ENCODE measurements around the gene EZH1.
"Not testable (repeated sequence)": the region's sequence is repeated elsewhere in the genome, so short reads cannot be mapped to it uniquely, and the experiment has no call there.

The EZH1 gene

GRCh38 chr17:42680331-42680808 lies 64.5 kb downstream of the EZH1 start:
- no peak for DNase-seq

- no peak for DNase-seq
Observed at GRCh38 chr17:42679492-42680330, 65.1 kb downstream of the EZH1 start.

DNA sequence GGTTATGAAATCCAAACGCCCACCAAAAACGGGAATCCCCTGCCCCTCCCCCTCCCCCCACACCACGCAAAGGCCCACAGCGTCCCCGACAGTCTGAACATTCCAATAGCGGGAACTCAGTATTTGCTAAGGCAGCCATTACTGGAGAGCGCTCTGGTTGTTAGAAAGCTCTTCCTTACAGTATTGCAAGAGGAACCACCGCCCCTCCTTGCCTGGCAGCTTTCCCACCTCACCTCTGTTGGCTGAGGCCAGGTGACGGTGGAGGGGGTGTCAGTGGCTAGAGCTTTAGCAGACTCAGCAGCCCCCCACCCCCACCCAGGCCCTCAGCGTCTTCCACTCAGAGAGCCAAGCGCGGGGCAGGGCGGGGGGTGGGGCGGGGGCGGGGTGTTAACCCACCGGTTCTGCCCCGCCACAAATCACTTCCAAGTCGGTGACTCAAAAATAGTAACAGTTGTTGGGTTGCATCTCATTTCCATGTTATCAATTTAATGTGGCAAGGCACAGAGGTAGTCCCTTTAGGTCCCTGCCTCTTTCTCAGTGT lies 65.8 kb downstream of the EZH1 start:
- no peak for DNase-seq

DNA sequence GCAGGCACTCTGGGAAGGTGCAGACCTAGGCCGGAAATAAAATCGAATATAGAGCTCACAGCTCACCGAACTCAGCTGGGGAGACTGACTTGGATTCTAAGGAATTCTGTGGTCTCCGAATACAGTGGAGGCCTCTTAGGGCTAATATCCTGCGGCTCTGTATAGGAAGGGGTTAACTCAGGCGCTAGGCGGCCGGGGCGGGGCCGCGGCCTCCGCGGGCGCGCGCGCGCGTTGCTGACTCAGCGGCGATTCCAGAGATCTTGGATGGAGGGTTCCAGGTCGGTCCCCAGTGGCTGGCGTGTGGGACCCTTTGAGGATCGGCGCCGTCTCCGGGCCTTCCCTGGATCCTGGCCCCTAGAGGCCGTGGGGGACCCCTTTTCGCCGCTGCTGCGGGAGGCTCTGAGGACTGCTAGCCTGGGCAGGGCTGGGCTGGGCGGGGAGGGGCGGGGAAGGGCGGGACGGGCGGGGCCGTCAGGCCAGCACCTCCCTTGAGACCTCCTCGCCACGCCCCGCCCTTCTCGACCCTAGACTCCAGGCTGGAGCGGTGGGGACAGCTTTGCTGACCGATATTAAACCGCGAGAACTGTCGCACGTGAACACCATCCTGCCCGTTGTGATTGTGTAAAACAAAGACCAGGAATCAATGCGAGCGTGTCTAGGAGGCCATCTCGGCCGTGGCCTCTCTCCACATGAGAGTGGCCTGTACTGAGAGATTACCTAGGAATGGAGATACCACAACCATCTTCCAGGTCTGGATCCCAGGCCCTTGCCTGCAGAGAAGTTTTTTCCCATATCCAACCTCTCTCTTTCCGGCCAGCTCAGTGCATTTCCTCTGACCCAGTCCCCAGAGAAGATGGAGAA lies 66.7 kb downstream of the EZH1 start:
- DNase-seq: peak; percentile 83

GRCh38 chr17:42677012-42677857 lies 67.6 kb downstream of the EZH1 start:
- peak; percentile 96 for DNase-seq

GRCh38 chr17:42676424-42677011 lies 68.3 kb downstream of the EZH1 start, which contains the start of gene PLEKHH3:
Gene PLEKHH3, minus strand, starts transcription at chr17:42676994. Its CDS starts 431 bp downstream, at chr17:42676563.
- no peak for DNase-seq

- DNase-seq: no peak
Observed at GRCh38 chr17:42675965-42676423, 68.8 kb downstream of the EZH1 start.

DNA sequence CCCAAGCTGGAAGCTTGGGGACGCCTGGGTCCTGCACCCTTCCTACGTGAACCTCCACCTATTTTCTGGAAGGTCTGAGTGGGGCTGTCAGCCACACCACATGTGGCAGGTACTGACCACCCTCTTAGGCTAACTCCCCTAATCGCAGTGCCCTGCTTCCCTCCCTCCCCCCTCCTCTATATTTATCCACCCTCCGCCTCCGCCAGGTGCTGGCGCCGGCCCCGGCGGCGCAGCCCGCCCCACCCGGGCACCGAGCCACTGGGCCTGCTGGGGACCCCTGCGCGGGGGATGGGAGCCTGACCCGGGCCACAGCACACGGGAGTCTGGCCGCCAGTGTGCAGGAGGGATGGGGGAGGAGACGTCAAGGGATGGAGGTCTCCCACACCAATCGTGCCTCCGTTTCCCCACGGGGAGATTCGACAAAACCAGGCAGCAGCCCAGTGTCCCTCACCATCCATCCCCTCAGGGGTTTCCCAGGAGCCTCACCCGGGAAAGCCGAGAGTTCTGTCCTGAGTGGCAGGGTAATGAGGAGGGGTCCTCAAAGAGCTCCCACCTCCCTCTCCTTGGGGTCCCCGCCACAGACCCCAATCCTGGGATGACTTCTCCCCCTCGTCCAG lies 69.4 kb downstream of the EZH1 start:
- no peak for DNase-seq

DNA sequence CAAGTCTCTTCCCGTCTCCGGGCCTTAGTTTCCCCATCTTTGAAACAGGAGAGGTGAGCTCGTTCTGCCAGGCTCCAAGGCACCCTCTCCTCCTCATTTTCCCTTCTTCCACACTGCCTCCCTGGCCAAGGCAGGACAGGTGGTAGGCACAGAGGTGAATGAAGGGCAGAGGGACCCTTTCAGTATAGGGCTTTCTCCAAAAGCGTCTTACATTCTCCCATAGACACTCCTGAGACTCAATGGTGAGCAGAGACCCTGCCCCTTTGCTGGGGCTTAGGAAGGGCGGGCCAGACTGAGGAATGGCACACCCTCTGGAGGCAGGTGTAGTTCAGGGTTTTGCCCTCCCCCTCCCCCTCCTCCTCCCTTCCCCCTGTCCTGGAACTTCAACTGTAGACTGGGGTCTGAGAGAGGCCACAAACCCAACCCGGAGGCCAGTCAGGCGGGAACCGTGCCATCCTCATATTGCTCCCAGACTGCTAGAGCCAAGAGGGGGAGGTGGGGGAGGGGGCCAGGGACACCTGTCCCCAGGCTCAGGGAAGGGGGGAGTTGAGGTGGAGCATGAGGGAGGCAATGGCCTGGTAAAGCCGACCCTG lies 70.0 kb downstream of the EZH1 start:
- no peak for DNase-seq

DNA sequence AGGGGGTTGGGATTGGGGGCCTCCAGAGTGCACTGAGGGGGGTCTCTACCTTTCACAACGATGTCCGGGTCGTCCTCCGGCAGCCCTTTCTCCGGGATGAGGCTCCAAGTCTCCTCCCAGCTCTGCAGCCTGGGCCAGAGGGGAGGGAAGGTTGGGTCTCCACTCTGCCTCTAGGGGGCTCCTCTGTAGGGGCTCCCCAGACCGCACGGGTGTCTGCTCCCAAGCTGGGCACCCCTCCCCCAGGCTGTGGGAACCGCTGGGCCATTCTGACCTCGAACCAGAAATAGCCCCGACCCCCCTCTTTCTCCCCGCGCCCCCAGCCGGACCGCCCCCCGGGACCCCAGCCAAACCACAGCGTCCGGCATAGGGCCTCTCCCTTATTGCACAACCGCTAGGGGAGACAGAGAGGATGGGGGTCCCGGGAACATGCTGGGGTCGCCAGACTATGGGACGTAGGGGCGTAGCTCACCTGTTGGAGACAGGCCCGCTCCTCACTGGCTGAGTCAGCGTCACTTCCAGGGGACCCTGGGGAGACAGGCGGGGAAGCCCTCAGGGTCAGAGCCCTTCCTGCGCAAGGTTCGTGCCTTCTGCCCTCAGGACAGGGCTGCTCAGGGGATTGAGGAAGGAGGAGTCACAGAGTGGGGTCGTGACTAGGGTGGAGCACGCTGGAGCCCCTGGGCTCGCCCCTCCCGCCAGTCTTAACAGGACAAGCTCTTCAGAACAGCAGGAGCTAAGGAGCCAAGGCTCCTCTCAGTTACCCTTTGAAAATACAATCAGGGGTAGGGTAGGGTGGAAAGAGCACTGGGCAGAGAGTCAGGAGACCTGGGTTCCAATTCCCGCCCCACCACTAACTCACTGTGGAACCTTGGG lies 70.7 kb downstream of the EZH1 start:
- DNase-seq: no peak

DNA sequence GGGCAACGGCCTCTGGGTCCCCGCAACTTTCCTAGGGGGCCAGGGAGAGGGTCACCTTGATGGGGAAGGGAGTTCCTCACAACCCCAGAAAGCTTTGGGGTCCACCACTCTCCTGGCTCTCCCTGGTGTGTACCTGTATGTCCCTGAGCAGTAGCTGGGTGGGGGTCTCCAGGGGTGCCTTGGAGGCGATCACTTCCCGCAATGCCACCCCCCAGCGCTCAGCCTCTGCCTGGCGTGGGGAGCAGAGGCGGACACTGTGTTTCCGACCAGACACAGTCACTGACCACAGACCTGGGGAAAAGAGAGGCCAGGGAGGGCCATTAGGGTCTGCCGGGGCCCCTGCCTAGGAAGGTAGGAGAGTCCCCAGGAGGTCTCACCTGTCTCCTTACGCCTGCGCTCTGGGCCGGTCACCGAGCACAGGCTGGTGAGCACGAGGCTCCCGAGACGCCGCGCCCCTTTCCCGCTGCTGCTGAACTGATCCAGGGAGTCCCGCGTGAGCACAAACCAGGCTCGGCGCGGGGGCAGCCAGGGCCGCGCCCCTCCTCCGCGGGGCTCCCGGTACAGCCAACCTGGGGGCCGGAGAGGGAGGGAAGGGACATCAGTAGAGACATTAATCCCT lies 71.5 kb downstream of the EZH1 start:
- DNase-seq: no peak

GRCh38 chr17:42672038-42672437 lies 72.8 kb downstream of the EZH1 start:
- DNase-seq: no peak

DNA sequence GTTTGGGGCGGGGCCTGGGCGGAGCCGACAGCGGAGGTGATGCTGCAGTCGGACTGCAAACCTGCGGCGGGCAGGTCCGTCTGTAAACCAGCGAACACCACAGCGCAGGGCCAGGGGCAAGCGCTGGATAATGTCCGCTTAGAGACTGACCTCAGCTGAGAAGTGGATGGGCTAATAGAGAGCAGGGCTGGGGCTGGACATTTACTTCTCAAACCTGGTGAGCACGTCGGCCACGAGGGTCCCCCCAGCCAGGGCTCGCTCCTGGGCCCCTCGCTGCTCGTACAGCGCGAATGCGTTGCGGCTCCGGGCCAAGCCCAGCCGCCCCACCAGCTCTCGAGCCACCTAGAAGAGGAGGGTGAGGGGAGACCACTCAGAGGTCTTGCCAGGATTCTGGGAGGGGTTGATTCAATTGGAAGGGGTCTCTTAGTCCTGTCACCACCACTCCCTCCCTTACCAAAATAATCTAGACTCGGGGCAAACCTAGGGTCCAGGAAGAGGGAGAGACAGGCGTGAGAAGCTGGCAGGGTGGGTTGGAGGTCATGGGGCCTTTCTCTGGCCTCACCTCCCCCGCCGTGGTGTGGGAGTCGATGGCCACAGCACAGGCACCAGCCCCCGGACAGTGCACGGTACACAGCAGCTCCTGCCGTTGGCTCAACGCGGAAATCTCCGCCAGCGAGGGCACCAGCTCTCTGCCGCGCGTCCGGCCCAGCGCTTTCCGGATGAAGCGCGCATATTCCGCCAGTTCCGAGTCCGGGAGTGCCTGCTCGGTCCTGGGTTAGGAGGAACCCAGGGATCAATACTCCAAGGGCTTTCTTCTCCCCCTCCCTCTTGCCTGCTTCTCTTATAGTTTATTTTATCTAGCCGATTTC lies 73.8 kb downstream of the EZH1 start:
- DNase-seq: no peak

DNA sequence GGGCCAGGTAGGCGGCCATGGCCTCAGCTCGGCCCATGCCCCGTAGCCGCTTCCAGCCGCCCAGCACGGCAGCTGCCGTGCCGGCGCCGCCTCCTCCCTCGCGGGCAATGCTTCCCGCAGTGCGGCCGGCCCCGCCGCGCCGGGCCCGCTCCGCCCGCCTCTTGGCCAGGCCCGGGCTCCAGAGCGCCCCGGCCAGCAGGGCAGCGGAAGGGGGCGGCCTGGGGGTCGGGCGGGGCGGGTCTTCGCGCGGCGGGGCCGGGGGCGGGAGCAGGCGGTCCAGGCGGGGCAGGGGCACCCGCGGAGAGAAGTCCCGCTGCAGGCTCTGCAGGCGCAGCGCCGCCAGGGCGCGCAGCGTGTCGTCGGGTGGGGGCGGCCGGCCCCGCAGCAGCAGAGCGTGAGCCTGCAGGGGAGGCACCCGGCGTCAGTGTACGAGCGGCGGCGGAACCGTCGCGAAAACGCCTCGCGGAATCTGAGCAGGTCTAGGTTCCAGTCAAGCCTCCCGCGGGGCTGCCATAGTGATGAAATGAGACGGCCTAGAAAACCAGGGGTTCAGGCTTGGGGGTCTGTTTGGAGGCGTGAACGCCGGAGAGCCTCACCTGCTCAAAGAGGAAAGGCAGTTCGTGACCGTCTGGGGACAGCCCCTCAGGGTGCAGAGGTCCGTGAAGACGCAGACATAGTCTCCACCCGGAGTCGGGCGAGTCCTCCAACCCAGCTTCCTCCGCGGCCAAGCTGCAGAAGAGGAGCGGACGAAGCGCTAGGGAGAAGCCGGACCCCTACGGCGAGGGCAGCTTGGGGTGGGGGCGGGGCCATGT lies 74.7 kb downstream of the EZH1 start:
- no peak for DNase-seq

GRCh38 chr17:42669705-42669976 lies 75.2 kb downstream of the EZH1 start:
- DNase-seq: no peak

DNA sequence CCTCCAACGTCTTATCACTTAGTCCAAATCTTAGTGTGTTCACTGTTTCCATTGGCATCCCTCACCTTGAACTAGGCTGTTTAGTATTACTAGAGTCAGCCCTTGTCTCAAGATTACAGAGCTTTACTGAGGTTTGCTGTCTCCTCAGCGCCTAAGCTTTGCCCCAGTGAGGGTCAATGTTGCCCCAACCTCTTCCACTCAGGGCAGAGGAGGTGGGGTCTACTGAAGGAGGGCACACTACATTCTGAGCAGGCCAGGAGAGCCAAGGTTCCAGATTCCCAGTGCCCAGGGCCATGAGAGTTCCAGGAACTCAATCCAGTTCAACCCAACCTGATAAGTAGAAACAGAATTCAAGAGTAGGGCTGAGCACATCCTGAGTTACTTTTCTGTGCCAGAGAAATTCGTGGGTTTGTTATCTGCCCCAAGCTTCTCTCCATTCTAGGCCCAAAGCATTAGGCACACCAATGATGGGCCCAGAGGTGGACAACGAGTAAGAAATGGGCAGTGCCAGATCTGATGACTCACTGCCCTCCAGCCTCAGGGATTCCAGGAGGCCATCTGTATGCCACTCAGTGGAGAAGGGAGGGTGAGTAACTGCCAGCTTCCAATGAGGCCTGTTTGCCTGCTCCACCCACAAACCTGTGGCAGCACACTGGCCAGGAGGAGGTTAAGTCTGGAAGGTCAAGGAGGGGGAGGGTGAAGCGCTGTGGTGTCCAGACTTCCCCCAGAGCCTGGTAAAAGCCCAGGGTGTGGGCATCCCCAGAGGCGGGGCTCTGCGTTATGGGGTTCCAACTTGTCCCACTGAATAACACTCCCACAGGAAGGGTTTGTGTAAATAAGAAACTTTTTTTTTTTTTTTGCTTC lies 77.5 kb downstream of the EZH1 start:
- DNase-seq: no peak

- DNase-seq: not testable (repeated sequence)
Observed at GRCh38 chr17:42666126-42666525, 78.7 kb downstream of the EZH1 start.

Measured in NCI-H524 treated with DMSO at 0.1 percent for 48 hours (cell line).